ENCODE measurements around the gene RALGDS. TPM values are rescaled to one million over a fixed set of nuclear protein-coding genes. Genes with fewer than 3 reads are reported as not detected.

RALGDS gene
- total and polyA plus RNA-seq, 9 of the 15 experiments (the other 6 are each of a cell fraction or from before 2014, with no cell fraction given): 0.75 to 43.3 (median 27.1) TPM

DNA sequence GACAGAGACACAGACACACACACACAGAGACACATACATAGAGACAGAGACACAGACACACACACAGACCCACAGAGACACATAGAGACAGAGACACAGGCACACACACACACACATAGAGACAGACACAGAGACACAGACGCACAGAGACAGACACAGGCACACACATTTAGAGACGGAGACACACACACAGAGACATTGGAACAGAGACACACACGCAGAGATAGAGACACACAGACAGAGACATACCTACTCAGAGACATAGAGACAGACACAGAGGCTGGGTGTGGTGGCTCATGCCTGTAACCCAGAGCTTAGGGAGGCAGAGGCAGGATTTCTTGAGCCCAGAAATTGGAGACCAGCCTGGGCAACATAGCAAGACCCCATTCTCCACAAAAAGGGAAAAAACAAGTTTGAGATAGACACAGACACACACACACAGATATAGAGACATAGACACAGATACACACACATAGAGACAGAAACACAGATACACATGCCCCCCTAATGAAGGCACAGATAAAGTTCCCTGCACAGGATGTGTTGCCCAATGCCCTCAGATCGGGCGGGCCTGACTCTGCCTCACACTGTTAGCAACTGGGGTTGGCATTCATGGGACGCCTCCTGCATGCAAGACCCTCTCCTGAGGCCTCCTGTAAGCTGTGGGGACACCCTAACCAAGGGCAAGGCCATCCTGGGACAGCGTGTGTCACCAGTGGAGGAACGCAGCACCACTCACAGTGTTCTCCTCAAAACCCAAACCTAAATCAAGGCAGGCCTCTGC is 3.3 kb upstream of the RALGDS start (continued):
- TF ChIP-seq, protein P1, sequence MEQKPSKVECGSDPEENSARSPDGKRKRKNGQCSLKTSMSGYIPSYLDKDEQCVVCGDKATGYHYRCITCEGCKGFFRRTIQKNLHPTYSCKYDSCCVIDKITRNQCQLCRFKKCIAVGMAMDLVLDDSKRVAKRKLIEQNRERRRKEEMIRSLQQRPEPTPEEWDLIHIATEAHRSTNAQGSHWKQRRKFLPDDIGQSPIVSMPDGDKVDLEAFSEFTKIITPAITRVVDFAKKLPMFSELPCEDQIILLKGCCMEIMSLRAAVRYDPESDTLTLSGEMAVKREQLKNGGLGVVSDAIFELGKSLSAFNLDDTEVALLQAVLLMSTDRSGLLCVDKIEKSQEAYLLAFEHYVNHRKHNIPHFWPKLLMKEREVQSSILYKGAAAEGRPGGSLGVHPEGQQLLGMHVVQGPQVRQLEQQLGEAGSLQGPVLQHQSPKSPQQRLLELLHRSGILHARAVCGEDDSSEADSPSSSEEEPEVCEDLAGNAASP (IDR thresholded peaks at IDR 0.05): no peak
- TF ChIP-seq, protein P2, sequence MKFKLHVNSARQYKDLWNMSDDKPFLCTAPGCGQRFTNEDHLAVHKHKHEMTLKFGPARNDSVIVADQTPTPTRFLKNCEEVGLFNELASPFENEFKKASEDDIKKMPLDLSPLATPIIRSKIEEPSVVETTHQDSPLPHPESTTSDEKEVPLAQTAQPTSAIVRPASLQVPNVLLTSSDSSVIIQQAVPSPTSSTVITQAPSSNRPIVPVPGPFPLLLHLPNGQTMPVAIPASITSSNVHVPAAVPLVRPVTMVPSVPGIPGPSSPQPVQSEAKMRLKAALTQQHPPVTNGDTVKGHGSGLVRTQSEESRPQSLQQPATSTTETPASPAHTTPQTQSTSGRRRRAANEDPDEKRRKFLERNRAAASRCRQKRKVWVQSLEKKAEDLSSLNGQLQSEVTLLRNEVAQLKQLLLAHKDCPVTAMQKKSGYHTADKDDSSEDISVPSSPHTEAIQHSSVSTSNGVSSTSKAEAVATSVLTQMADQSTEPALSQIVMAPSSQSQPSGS (CRISPR knock-in tag; IDR thresholded peaks at IDR 0.05): no peak
- TF ChIP-seq HDAC2 (IDR thresholded peaks at IDR 0.05): 0 out of 2 replicates have a peak, but pooled peaks have one; percentile 64
- TF ChIP-seq HNRNPK (IDR thresholded peaks at IDR 0.05; ENCODE audit: low read depth, low read length, poor library complexity, severe bottlenecking): no peak
- TF ChIP-seq, protein P3, sequence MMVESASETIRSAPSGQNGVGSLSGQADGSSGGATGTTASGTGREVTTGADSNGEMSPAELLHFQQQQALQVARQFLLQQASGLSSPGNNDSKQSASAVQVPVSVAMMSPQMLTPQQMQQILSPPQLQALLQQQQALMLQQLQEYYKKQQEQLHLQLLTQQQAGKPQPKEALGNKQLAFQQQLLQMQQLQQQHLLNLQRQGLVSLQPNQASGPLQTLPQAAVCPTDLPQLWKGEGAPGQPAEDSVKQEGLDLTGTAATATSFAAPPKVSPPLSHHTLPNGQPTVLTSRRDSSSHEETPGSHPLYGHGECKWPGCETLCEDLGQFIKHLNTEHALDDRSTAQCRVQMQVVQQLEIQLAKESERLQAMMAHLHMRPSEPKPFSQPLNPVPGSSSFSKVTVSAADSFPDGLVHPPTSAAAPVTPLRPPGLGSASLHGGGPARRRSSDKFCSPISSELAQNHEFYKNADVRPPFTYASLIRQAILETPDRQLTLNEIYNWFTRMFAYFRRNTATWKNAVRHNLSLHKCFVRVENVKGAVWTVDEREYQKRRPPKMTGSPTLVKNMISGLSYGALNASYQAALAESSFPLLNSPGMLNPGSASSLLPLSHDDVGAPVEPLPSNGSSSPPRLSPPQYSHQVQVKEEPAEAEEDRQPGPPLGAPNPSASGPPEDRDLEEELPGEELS (CRISPR knock-in tag; IDR thresholded peaks at IDR 0.05; ENCODE audit: borderline replicate concordance): no peak
- peak; percentile 94 for TF ChIP-seq BCOR (IDR thresholded peaks at IDR 0.05)
- TF ChIP-seq WHSC1 (IDR thresholded peaks at IDR 0.05; ENCODE audit: low read length): peak; percentile 66
- TF ChIP-seq ZNF75A (CRISPR knock-in tag; IDR thresholded peaks at IDR 0.05): no peak
- no peak for TF ChIP-seq PRMT5 (CRISPR knock-in tag; IDR thresholded peaks at IDR 0.05)
- TF ChIP-seq NR1H2 (CRISPR knock-in tag; IDR thresholded peaks at IDR 0.05): no peak
- TF ChIP-seq, protein P4, sequence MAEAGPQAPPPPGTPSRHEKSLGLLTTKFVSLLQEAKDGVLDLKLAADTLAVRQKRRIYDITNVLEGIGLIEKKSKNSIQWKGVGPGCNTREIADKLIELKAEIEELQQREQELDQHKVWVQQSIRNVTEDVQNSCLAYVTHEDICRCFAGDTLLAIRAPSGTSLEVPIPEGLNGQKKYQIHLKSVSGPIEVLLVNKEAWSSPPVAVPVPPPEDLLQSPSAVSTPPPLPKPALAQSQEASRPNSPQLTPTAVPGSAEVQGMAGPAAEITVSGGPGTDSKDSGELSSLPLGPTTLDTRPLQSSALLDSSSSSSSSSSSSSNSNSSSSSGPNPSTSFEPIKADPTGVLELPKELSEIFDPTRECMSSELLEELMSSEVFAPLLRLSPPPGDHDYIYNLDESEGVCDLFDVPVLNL (CRISPR knock-in tag; IDR thresholded peaks at IDR 0.05; ENCODE audit: low read depth): no peak
- TF ChIP-seq NCOA4 (IDR thresholded peaks at IDR 0.05; ENCODE audit: partially characterized antibody): peak; percentile 54
- TF ChIP-seq, protein P5, sequence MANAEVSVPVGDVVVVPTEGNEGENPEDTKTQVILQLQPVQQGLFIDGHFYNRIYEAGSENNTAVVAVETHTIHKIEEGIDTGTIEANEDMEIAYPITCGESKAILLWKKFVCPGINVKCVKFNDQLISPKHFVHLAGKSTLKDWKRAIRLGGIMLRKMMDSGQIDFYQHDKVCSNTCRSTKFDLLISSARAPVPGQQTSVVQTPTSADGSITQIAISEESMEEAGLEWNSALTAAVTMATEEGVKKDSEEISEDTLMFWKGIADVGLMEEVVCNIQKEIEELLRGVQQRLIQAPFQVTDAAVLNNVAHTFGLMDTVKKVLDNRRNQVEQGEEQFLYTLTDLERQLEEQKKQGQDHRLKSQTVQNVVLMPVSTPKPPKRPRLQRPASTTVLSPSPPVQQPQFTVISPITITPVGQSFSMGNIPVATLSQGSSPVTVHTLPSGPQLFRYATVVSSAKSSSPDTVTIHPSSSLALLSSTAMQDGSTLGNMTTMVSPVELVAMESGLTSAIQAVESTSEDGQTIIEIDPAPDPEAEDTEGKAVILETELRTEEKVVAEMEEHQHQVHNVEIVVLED (CRISPR knock-in tag; IDR thresholded peaks at IDR 0.05): no peak
- TF ChIP-seq TOE1 (IDR thresholded peaks at IDR 0.05; ENCODE audit: borderline replicate concordance): peak; percentile 45; the same call in 1 of the 2 replicates
- no peak for TF ChIP-seq TOE1 (CRISPR knock-in tag; IDR thresholded peaks at IDR 0.05; ENCODE audit: borderline replicate concordance, low read depth)
- TF ChIP-seq RBM25 (IDR thresholded peaks at IDR 0.05; ENCODE audit: low read depth, low read length, severe bottlenecking): peak; percentile 57
- no peak for TF ChIP-seq MTA2 (IDR thresholded peaks at IDR 0.05; ENCODE audit: low read depth)
- TF ChIP-seq SMARCE1 (IDR thresholded peaks at IDR 0.05): peak; percentile 32; the same call in 1 of the 2 replicates
- TF ChIP-seq CHD2 (IDR thresholded peaks at IDR 0.05; ENCODE audit: low read depth, low read length): no peak
